ENCODE measurements around the gene DLG2. TPM values are rescaled to one million over a fixed set of nuclear protein-coding genes. Genes with fewer than 3 reads are reported as not detected.

DLG2 gene
- polyA plus RNA-seq, 3 donors: 0.24 to 0.39 TPM; not detected in 1

GRCh38 chr11:83410605-83411565 is 2216.3 kb downstream of the DLG2 start:
- peaks cover 0 to 2% (median 0%) of the 10 kb centered on the region in 3 donors for H3K27me3 Mint-ChIP-seq (ENCODE audit: low read depth in 3 of 3)
- TF ChIP-seq CTCF (IDR thresholded peaks at IDR 0.05): no peak
- H3K79me2 ChIP-seq (ENCODE audit: insufficient read depth, low read length): no peaks in the 10 kb centered on the region
- no peaks in the 10 kb centered on the region for H3K4me1 Mint-ChIP-seq
- no peak overlapping the region for H3K9ac ChIP-seq (ENCODE audit: insufficient read depth, low read length, poor library complexity, severe bottlenecking)
- no peak overlapping the region for H3K4me3 ChIP-seq (replicated peaks in 1 of 3; ENCODE audit: low read depth in 2 of 3, low read length in 3 of 3)
- no peak overlapping the region for H3K27ac Mint-ChIP-seq
- H3K27me3 ChIP-seq (ENCODE audit: control insufficient read depth in 2 of 2, insufficient read depth in 2 of 2, low read length in 2 of 2): no peaks in the 10 kb centered on the region
- H3K36me3 Mint-ChIP-seq: no peaks in the 10 kb centered on the region
- intact Hi-C loops (cut with micrococcal nuclease): no loop called here
- WGBS (ENCODE audit: insufficient coverage): no CpG with 5 or more reads among the region's 2 CpGs
- H3K9me3 ChIP-seq (replicated peaks in 1 of 2; ENCODE audit: control insufficient read depth in 1 of 2, insufficient read depth in 1 of 2, low read length in 2 of 2): no peaks in the 10 kb centered on the region
- no peak overlapping the region for H3K4me2 ChIP-seq (replicated peaks; ENCODE audit: extremely low read depth, low read length, poor library complexity, severe bottlenecking)
- no peak overlapping the region for H2AFZ ChIP-seq (ENCODE audit: insufficient read depth, low read depth, low read length, poor library complexity, severe bottlenecking)
- H3K4me1 ChIP-seq (ENCODE audit: control insufficient read depth in 1 of 2, insufficient read depth in 2 of 2, low read length in 2 of 2): no peaks in the 10 kb centered on the region
- no peaks in the 10 kb centered on the region for H3K36me3 ChIP-seq (replicated peaks in 1 of 2; ENCODE audit: control insufficient read depth in 1 of 2, insufficient read depth in 2 of 2, low read length in 2 of 2)
- peaks cover 3 to 12% (median 3%) of the 10 kb centered on the region in 7 donors for H3K9me3 Mint-ChIP-seq
- H4K20me1 ChIP-seq (ENCODE audit: insufficient read depth, low read length): no peaks in the 10 kb centered on the region
- peak overlapping the region in 1 of 2 donors; percentile 10 for H3K4me3 Mint-ChIP-seq
- no peak for DNase-seq
- no peak overlapping the region for H3K27ac ChIP-seq (ENCODE audit: low read depth in 1 of 2, low read length in 2 of 2)

GRCh38 chr11:83409891-83410290 is 2217.3 kb downstream of the DLG2 start:
- intact Hi-C loops (cut with micrococcal nuclease): no loop called here
- H4K20me1 ChIP-seq (ENCODE audit: insufficient read depth, low read length): no peaks in the 10 kb centered on the region
- no peak overlapping the region for H3K27ac ChIP-seq (ENCODE audit: low read depth in 1 of 2, low read length in 2 of 2)
- no peak overlapping the region for H3K4me2 ChIP-seq (replicated peaks; ENCODE audit: extremely low read depth, low read length, poor library complexity, severe bottlenecking)
- no peak overlapping the region for H3K9ac ChIP-seq (ENCODE audit: insufficient read depth, low read length, poor library complexity, severe bottlenecking)
- no peaks in the 10 kb centered on the region for H3K27me3 ChIP-seq (ENCODE audit: control insufficient read depth in 2 of 2, insufficient read depth in 2 of 2, low read length in 2 of 2)
- TF ChIP-seq CTCF (IDR thresholded peaks at IDR 0.05): no peak
- no peak overlapping the region for H3K4me3 Mint-ChIP-seq
- no peaks in the 10 kb centered on the region for H3K79me2 ChIP-seq (ENCODE audit: insufficient read depth, low read length)
- no peaks in the 10 kb centered on the region for H3K36me3 ChIP-seq (replicated peaks in 1 of 2; ENCODE audit: control insufficient read depth in 1 of 2, insufficient read depth in 2 of 2, low read length in 2 of 2)
- no peaks in the 10 kb centered on the region for H3K4me1 Mint-ChIP-seq
- H3K27ac Mint-ChIP-seq: no peak overlapping the region
- H3K4me1 ChIP-seq (ENCODE audit: control insufficient read depth in 1 of 2, insufficient read depth in 2 of 2, low read length in 2 of 2): no peaks in the 10 kb centered on the region
- no peak overlapping the region for H3K4me3 ChIP-seq (replicated peaks in 1 of 3; ENCODE audit: low read depth in 2 of 3, low read length in 3 of 3)
- H3K27me3 Mint-ChIP-seq (ENCODE audit: low read depth in 3 of 3): peaks cover 0 to 3% (median 0%) of the 10 kb centered on the region in 3 donors
- H3K36me3 Mint-ChIP-seq: no peaks in the 10 kb centered on the region
- no peaks in the 10 kb centered on the region for H3K9me3 ChIP-seq (replicated peaks in 1 of 2; ENCODE audit: control insufficient read depth in 1 of 2, insufficient read depth in 1 of 2, low read length in 2 of 2)
- no peak for DNase-seq
- H2AFZ ChIP-seq (ENCODE audit: insufficient read depth, low read depth, low read length, poor library complexity, severe bottlenecking): no peak overlapping the region
- peaks cover 0 to 10% (median 2%) of the 10 kb centered on the region in 7 donors for H3K9me3 Mint-ChIP-seq
- 100% methylated on average over 1 of the region's 2 CpGs for WGBS (ENCODE audit: insufficient coverage)

Data from CD14-positive monocyte (primary cell).